Dedifferentiated amniotic fluid mesenchymal stem cell (primary cell): ENCODE data around the gene MESP1.
A peak's percentile ranks its signal among the peaks of the same experiment; 100 is the strongest.

Experiments used
- DNase-seq: peaks from one replicate; pipeline ENCODE4 v3.0.0-alpha.2; 2016; ENCODE audit errors: extremely low spot score

MESP1 gene

GRCh38 chr15:89758981-89759380 is 7.9 kb upstream of the MESP1 start:
- DNase-seq: no peak

DNA sequence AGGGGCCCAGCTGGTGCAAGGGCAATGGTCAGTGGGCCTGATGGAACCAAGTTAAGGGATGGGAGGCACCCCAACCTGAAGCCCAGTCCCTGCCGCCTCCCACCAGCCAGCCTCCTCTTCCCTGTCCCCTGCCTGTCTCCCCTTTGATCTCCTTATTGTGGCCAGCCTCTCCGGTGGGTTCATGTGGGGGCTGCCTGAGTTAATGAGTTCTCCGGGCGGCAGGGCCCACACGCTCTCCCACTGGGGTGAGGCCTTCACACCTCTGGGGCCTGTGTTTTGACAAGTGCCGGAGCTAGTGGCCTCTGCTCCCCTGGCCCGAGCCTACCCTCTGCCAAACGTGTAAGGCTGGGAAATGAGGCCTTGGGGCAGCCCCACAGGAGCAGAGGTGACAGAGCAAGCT is 7.2 kb upstream of the MESP1 start:
- no peak for DNase-seq

DNA sequence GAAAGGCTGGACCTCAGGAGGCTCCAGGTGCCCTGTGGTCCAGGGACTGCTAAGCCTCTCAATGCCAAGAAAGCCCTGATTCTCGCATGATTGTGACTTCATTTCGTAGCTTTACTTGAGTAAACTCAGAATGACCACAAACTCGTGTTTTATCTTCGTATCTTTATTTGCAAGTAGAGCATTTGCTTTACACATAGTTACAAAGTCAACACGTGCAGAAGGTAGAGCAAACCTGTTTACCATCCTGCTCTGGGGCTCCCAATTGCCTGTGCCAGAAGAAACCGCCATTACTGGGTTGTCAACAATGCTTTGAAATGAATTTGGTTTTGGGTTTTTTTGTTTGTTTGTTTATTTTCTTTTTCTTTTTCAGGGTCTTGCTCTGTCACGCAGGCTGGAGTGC is 5.8 kb upstream of the MESP1 start:
- DNase-seq: no peak

DNA sequence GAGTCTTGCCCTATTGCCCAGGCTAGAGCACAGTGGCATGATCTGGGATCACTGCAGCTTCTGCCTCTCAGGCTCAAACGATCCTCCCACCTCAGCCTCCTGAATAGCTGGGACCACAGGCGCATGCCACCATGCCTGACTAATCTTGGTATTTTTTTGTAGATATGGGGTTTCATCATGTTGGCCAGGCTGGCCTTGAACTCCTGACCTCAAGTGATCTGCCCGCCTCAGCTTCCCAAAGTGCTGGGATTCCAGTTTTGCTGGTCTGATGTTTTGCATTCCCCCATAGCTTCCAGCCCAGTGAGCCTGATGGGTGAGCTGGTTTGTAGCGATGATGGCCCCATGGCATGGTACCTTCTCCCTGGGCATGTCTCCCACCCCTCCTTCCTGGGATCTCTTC is 4.7 kb upstream of the MESP1 start:
- DNase-seq: no peak

- DNase-seq: no peak
Observed at GRCh38 chr15:89754361-89755154, 3.5 kb upstream of the MESP1 start.

- no peak for DNase-seq
Observed at GRCh38 chr15:89753855-89754254, 2.8 kb upstream of the MESP1 start.

- DNase-seq: no peak
Observed at GRCh38 chr15:89751748-89752147, 699 bp upstream of the MESP1 start.

GRCh38 chr15:89749951-89750559 is 994 bp downstream of the MESP1 start:
- no peak for DNase-seq

- DNase-seq: no peak
Observed at GRCh38 chr15:89749526-89749925, 1.5 kb downstream of the MESP1 start.

DNA sequence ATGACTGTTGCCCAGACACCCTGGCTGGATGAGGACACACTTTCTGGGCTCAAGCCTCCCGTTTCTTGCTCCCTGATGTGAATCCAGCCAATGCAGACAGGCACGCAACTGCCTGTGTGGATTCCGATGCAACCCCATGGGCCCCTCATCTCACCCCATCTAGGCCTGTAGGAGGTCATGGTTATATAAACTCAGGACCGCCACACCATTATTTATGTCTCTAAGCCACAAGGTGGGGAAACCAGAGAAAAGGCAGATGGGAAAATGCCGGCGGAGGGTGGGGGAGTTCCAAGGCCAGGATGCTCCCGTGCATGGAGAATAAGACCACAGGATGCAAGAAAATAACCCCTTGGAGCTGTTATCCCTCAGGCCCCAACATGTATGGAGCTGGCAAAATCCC is 2.0 kb downstream of the MESP1 start:
- no peak for DNase-seq

GRCh38 chr15:89747708-89748682 is 3.1 kb downstream of the MESP1 start:
- DNase-seq: no peak

DNA sequence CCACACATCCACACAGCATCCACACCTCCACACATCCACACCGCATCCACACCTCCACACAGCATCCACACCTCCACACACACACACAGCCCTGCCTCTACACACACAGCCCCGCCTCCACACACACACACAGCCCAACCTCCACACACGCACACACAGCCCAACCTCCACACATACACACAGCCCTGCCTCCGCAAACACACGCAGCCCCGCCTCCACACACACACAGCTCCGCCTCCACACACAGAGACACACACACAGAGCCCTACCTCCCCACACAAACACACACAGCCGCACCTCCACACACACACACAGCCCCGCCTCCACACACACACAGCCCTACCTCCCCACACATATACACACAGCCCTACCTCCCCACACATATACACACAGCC is 4.7 kb downstream of the MESP1 start:
- DNase-seq: no peak

GRCh38 chr15:89745768-89746167 is 5.3 kb downstream of the MESP1 start:
- no peak for DNase-seq

GRCh38 chr15:89745131-89745530 is 5.9 kb downstream of the MESP1 start:
- DNase-seq: no peak

DNA sequence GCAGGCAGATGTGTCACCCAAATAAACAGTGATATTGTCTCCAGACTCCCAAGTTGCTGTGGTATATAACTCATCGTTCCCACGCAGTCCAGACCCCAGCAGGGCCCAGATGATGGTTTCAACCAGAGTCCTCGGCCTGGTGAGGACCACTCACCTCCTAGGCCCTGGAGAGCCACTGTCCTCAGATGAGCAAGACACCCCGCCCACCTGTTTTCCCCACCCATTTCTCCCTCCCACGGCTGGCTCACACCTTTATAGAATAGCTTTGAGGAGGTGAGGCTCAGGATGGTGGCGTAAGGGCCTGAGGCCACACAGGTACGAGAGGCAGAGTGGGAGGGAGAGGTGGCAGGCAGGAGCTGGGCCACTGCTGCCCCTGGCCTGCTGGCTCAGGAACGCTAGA is 7.5 kb downstream of the MESP1 start:
- DNase-seq: no peak

GRCh38 chr15:89743011-89743410 is 8.0 kb downstream of the MESP1 start:
- no peak for DNase-seq

DNA sequence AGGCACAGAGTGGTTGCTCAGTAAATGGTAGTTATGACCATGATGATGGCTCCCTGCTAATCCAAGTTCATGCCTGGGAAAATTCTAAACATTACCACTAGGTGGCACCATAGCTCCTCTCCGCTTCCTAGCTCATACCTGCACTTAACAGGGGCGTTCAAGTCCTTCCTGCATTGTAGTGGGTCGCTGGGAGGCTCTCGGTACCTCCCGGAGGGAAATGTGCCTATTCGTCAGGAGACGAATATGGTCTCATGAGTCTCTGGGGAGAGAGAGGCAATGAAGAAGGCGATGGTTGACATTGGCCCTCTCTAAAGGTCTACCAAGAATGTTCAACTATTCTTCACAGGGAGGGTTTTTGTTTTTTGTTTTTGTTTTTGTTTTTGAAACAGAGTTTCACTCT is 10.9 kb downstream of the MESP1 start:
- peak; percentile 53 for DNase-seq

DNA sequence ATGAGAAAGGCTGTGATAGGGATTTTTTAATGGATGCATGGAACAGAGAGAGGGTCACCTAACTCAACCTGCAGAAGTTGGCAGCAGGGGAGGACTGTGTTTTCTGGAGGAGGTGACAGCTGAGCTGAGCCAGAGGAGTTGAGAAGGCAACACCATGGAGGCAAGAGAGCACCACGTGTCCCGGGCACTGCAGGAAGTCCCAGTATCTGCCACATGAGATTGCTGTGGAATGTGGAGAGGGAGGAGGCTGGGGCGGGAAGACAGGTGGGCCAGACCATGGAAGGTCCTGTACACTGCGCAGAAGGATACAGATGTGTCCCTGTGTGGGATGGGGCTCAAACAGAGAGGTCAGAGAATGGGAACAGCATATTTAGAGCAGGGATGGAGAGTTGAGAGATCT is 15.3 kb downstream of the MESP1 start:
- DNase-seq: no peak

DNA sequence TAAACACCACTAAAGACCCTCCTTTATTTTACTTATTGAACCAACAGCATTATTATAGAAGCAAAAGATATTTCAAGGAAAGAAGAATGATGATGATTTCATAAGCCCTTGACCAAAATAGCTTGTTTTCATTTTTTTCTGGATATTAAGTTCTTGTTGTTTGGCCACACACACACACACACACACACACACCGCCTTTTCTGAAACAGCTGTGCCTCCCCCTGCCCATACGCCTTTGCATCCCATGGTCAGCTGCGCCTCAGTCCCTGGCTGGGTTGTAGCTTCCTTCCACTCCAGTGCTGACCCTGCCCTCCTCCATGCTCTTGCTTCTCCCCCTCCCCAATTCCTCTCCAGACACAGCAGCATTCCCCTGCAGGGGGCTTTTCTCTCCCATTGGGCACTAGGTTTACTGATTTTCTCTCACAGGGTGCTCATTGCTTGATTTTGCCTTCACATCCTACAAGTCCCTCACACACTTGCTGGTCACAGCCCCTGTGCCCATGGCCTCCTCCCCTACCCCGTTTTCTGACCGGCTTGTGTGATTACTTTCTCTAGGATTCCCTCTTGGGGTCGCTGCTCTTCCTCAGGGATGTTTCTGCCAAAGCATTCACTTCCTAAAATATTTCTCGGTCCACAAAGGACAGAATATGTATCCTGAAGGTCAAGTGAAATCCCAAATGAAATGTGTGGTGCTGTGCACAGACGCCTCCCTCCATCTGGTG is 18.4 kb downstream of the MESP1 start:
- no peak for DNase-seq

GRCh38 chr15:89731275-89731674 is 19.8 kb downstream of the MESP1 start:
- DNase-seq: no peak

GRCh38 chr15:89728254-89728653 is 22.8 kb downstream of the MESP1 start:
- DNase-seq: no peak

GRCh38 chr15:89725064-89725463 is 26.0 kb downstream of the MESP1 start:
- no peak for DNase-seq
